HG03575 (cell line): ENCODE data around the gene ROR1.
"Not testable (repeated sequence)": the region's sequence is repeated elsewhere in the genome, so short reads cannot be mapped to it uniquely, and the experiment has no call there.

ENCODE experiments used
- ATAC-seq: cut with Tn5 transposase; IDR thresholded peaks from one replicate; pipeline ENCODE4 v1.9.1; 2021; ENCODE audit not compliant: unreplicated experiment, insufficient number of reproducible peaks, low FRiP score; ENCODE audit errors: extremely low read depth

ROR1 gene

GRCh38 chr1:63756839-63757238 is 17.0 kb upstream of the ROR1 start:
- ATAC-seq: no peak

DNA sequence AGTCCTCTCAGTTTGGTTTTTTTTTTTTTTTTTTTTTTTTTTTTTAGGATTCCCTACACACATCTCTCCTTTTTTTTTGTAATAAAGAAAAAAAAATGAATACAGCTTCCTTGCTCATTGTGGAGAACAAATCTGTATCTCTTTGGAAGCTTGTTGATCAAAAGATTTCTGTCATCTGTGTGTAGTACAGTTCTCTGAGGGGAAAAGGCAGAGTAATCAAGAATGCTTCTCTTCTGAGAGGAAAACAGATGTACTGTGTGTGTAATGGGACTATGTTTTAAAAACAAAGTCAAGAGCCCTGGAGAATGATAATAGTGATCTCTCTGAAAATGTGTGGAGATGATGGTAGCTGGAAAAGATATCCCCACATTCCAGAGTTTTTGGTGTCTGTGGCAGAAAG is 16.5 kb upstream of the ROR1 start:
- no peak for ATAC-seq

- no peak for ATAC-seq
These were observed 15.0 kb upstream of the ROR1 start for GRCh38 chr1:63758791-63759190.

DNA sequence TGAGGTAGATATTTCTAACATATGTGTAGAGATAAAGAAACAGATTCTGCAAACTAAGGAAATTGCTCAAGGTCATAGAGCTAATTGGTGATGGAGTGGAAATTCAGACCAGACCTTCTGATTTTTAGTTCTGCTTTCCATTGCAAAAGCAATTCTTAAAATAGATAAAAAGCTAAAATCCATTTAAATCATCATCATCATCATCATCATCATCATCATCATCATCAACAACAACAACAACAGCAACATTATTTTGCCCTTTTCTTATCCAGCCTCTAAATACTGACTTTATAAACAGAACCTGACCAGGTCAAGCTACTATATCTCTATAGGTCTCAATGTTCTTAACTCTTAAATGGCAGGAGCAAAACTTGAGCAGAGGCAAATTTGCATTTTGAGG is 14.0 kb upstream of the ROR1 start:
- no peak for ATAC-seq

DNA sequence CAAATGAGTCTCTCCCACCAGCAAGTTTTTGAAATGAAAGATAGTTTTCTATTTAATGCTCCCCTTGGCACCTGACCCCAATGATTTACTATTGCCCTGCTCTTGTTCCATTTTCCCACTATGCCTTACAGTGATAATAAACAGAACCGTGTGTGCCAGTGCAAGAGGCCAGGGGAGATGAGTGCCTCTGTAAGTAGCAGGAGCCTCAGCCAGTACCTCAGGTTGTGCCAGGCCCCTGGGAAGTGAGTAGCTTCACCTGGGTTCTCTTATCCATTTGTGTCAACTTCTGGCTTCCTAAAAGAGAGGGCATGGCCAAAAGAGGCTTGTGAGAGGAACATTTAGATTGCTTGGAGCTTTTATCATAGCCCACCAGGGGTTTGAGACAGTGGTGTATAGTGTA is 3.4 kb upstream of the ROR1 start:
- no peak for ATAC-seq

GRCh38 chr1:63772201-63772600 is 1.6 kb upstream of the ROR1 start:
- no peak for ATAC-seq

DNA sequence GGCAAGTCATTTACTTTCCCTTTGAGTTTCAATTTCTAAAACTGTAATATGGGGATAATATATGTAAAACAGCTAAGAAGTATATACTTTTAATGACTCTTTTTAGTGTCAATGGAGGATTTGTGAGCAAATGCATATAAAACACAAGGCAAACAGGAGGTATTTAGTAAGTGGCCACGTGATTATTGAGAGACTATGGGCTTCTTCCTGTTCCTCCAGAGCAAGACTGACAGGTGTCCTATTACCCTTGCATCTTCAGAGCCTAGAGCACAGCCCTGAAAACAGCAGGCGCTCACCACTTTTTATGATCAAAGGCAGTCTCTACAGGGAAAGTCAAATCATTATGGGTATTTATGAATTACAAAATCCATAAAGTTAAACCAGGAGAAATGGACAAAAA is 941 bp upstream of the ROR1 start:
- ATAC-seq: no peak

DNA sequence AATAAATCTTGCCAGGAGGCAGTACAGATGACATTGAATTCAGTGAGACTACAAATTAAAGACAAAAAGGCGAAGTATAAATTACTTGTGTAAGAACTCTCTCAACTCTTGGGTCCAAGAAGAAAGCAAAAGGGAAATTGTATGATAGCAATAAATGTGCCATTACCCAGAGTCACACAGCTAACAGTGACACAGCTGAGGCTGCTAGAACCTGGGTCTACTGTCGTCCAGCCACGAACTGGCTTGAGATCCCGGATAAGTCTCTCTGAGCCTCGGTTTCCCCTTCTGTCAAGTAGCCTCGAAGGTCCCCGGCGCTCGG is 362 bp upstream of the ROR1 start:
- no peak for ATAC-seq

- ATAC-seq: no peak
These were observed 1.0 kb downstream of the ROR1 start for GRCh38 chr1:63774617-63775417.

GRCh38 chr1:63775418-63776127 is 1.8 kb downstream of the ROR1 start:
- ATAC-seq: no peak

GRCh38 chr1:63777286-63777685 is 3.5 kb downstream of the ROR1 start:
- ATAC-seq: no peak

- no peak for ATAC-seq
These were observed 4.4 kb downstream of the ROR1 start for GRCh38 chr1:63777965-63778880.

- no peak for ATAC-seq
These were observed 5.8 kb downstream of the ROR1 start for GRCh38 chr1:63779338-63780211.

DNA sequence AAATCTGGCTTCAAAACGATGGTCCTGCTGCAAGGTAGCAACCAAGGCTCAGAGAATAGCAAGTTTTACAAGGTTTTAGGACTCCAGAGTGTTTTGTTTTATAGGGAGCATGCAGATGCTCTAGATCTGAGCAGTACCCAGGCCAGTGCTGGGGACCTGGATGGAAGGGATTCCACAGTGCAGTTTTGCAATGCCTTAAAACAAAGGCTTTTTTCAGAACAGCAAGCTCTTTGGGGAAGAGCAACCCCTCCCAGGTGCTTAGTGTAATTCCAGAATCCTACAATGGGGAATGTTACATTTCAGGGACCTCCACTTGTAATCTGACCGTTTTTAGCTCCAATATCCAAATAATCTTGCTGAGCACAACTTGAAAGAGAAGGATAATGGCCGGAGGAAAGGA is 6.7 kb downstream of the ROR1 start:
- no peak for ATAC-seq

GRCh38 chr1:63782982-63783381 is 9.2 kb downstream of the ROR1 start:
- ATAC-seq: no peak

- no peak for ATAC-seq
These were observed 10.3 kb downstream of the ROR1 start for GRCh38 chr1:63784083-63784482.

DNA sequence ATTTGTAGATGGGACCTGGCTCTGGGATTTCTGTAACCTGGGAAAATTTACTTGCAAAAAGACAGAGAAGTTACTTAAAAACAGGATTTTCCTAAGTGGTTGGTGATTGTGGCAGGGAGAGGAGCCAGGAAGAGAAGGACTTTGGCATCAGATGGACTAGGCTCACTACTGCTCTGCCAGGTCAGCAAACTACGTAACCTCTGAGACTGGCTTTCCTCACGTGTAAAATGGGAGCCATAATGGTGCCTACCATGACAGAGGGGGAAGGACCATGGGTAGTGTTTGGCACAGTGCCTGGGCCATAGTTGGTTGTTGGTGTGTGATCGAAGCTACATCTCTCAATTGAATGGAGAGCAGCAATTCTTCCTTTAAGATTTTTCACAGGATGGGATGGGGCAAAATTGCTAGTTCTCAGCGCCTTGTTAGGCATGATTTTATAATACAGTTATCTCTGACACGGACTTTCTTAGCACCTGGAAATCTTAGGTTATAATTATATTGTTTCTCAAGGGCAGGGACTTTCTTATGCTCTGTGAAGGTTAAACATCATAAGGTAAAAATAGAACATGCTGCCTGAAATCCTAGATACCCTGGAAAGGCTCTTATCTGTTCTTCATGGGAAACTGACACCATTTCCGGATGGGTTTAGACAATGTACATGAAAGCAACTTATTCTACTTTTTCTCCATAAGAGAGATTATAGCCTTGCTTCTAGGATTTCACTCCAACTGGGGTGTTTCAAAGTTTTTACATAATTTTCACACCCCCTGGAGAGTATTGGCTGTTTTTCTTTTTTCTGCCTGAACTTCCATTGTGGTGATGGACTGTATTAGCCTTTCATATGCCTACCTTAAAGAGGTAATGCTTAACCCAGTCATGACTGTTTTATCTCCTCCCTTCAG is 10.9 kb downstream of the ROR1 start:
- ATAC-seq: no peak

DNA sequence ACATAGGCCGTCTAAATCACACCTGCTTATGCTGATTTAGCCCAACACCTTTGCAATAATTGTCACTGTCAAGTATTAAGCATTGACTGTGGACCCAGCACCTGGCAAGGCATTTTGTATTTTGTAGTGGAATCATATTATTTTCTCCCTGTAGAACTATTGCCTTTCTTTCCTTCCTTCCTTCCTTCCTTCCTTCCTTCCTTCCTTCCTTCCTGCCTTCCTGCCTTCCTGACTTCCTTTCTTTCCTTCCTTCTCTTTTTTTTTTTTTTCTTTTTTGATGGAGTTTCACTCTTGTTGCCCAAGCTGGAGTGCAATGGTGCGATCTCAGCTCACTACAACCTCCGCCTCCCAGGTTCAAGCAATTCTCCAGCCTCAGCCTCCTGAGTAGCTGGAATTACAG is 13.5 kb downstream of the ROR1 start:
- not testable (repeated sequence) for ATAC-seq
